MM.1S (cell line): ENCODE data around the gene VENTX.

Experiments
- DNase-seq: peaks from one replicate; pipeline ENCODE4 v3.0.0-alpha.2; 2015
- H2AFZ ChIP-seq: fragments of 300-600 bp; sonication (generic); 2 replicates; pipeline ENCODE4 v1.6.0; 2016; ENCODE audit warnings: antibody characterized with exemption, low read length
- H3F3A ChIP-seq: fragments of 300-600 bp; sonication (generic); 2 replicates; pipeline ENCODE4 v1.6.1; 2016; ENCODE audit warnings: mild to moderate bottlenecking, antibody characterized with exemption, low read length, moderate library complexity, mixed read lengths; ENCODE audit not compliant: insufficient read depth
- H3K27ac ChIP-seq: fragments of 300-600 bp; sonication (generic); 2 replicates; pipeline ENCODE4 v1.5.1; 2016; ENCODE audit warnings: mild to moderate bottlenecking, low read length
- H3K27me3 ChIP-seq: fragments of 300-600 bp; sonication (generic); replicated peaks from 2 replicates; pipeline ENCODE4 v1.6.0; 2016; ENCODE audit warnings: low read length; ENCODE audit not compliant: insufficient read depth
- H3K36me3 ChIP-seq: fragments of 300-600 bp; sonication (generic); replicated peaks from 2 replicates; pipeline ENCODE4 v1.6.1; 2016; ENCODE audit warnings: mild to moderate bottlenecking, low read length, mixed read lengths; ENCODE audit not compliant: insufficient read depth
- H3K4me1 ChIP-seq: fragments of 300-600 bp; sonication (generic); 2 replicates; pipeline ENCODE4 v1.6.1; 2016; ENCODE audit warnings: low read length, mixed read lengths
- H3K4me2 ChIP-seq: fragments of 300-600 bp; sonication (generic); 2 replicates; pipeline ENCODE4 v1.6.0; 2016; ENCODE audit warnings: low read depth, low read length
- H3K4me3 ChIP-seq: fragments of 300-600 bp; sonication (generic); 2 replicates; pipeline ENCODE4 v1.5.1; 2016; ENCODE audit warnings: low read length, mixed read lengths
- H3K79me2 ChIP-seq: fragments of 300-600 bp; sonication (generic); 2 replicates; pipeline ENCODE4 v1.6.1; 2016; ENCODE audit warnings: mixed run types, low read length, mixed read lengths
- H3K9ac ChIP-seq: fragments of 300-600 bp; sonication (generic); 2 replicates; pipeline ENCODE4 v1.6.1; 2016; ENCODE audit warnings: low read length, mixed read lengths
- H3K9me2 ChIP-seq: fragments of 300-600 bp; sonication (generic); replicated peaks from 2 replicates; pipeline ENCODE4 v1.6.1; 2016; ENCODE audit warnings: mild to moderate bottlenecking, low read length, mixed read lengths; ENCODE audit not compliant: insufficient read depth
- H3K9me3 ChIP-seq: fragments of 300-600 bp; sonication (generic); replicated peaks from 2 replicates; pipeline ENCODE4 v1.6.1; 2016; ENCODE audit warnings: mild to moderate bottlenecking, low read length, mixed read lengths; ENCODE audit not compliant: insufficient read depth
- H4K20me1 ChIP-seq: fragments of 300-600 bp; sonication (generic); 2 replicates; pipeline ENCODE4 v1.6.1; 2016; ENCODE audit warnings: mild to moderate bottlenecking, low read length, moderate library complexity, mixed read lengths; ENCODE audit not compliant: insufficient read depth
- EZH2 ChIP-seq: fragments of 300-600 bp; sonication (generic); optimal IDR thresholded peaks from 2 replicates; pipeline ENCODE3; 2017; ENCODE audit warnings: low read depth, mild to moderate bottlenecking, antibody characterized with exemption, low read length, mixed read lengths
- EZH2phosphoT487 ChIP-seq: fragments of 300-600 bp; sonication (generic); IDR thresholded peaks from 2 replicates; pipeline ENCODE4 v1.6.1; 2018; ENCODE audit warnings: antibody characterized with exemption, low read length
- TF ChIP-seq, protein P1 (sequence below): fragments of 300-600 bp; sonication (generic); IDR thresholded peaks from 2 replicates; pipeline ENCODE4 v1.5.1; 2016; ENCODE audit warnings: antibody characterized with exemption, low read length, mixed read lengths

The VENTX gene

DNA sequence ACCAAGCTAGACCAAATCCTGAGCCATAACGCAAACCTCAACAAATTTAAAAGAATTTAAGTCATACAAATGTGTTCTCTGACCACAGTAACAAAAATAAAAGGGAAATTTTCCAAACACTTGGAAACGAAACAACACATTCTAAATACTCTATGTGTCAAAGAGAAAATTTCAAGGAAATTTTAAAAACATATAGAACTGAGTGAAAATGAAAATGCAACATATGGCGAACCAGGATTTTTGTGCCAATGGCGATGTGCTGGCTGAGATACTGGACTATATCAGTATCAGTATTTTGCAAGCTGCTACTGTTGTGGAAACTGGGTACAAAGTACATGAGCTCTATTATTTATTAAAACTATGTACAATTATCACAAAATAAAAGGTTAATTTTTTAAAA lies 43.5 kb upstream of the VENTX start:
- no peaks in the 10 kb centered on the region for H3K9me2 ChIP-seq
- no peak overlapping the region for H3K4me2 ChIP-seq
- H3K36me3 ChIP-seq, result no peaks in the 10 kb centered on the region
- H3F3A ChIP-seq, result no peaks in the 10 kb centered on the region
- no peak overlapping the region for H3K4me3 ChIP-seq
- no peaks in the 10 kb centered on the region for H4K20me1 ChIP-seq
- H3K9ac ChIP-seq, result no peak overlapping the region
- H3K79me2 ChIP-seq, result no peaks in the 10 kb centered on the region
- TF ChIP-seq, protein P1, sequence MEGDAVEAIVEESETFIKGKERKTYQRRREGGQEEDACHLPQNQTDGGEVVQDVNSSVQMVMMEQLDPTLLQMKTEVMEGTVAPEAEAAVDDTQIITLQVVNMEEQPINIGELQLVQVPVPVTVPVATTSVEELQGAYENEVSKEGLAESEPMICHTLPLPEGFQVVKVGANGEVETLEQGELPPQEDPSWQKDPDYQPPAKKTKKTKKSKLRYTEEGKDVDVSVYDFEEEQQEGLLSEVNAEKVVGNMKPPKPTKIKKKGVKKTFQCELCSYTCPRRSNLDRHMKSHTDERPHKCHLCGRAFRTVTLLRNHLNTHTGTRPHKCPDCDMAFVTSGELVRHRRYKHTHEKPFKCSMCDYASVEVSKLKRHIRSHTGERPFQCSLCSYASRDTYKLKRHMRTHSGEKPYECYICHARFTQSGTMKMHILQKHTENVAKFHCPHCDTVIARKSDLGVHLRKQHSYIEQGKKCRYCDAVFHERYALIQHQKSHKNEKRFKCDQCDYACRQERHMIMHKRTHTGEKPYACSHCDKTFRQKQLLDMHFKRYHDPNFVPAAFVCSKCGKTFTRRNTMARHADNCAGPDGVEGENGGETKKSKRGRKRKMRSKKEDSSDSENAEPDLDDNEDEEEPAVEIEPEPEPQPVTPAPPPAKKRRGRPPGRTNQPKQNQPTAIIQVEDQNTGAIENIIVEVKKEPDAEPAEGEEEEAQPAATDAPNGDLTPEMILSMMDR, result no peak
- TF ChIP-seq EZH2, result no peak
- no peak for TF ChIP-seq EZH2phosphoT487
- H2AFZ ChIP-seq, result no peak overlapping the region
- H3K27me3 ChIP-seq, result peaks cover 71% of the 10 kb centered on the region
- H3K4me1 ChIP-seq, result no peaks in the 10 kb centered on the region
- H3K9me3 ChIP-seq, result no peaks in the 10 kb centered on the region
- no peak overlapping the region for H3K27ac ChIP-seq
- DNase-seq, result no peak

DNA sequence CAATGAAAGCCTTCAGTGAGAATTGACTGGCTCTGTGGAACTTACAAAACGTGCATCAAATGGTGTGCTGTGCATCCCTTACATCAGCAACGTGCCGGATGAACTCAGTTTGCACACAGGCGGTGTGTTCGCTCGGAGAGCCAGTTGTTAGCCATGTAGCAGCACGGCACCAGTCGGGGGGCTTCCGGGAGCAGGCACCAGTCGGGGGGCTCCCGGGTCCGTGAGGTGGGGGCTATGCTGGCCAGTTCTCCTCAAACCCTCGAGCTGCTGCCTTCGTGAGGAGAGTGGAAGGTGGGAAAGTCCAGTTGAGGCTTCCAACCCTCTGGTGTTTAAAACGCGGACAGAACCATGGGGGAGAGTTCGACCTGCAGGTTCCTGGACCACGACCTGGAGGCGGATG lies 42.6 kb upstream of the VENTX start:
- H3K9ac ChIP-seq, result no peak overlapping the region
- H3K79me2 ChIP-seq, result no peaks in the 10 kb centered on the region
- H3K4me3 ChIP-seq, result no peak overlapping the region
- TF ChIP-seq EZH2phosphoT487, result no peak
- H4K20me1 ChIP-seq, result no peaks in the 10 kb centered on the region
- no peaks in the 10 kb centered on the region for H3K9me2 ChIP-seq
- peaks cover 70% of the 10 kb centered on the region for H3K27me3 ChIP-seq
- H3K4me2 ChIP-seq, result no peak overlapping the region
- no peaks in the 10 kb centered on the region for H3K9me3 ChIP-seq
- H2AFZ ChIP-seq, result no peak overlapping the region
- no peaks in the 10 kb centered on the region for H3F3A ChIP-seq
- DNase-seq, result no peak
- H3K4me1 ChIP-seq, result no peaks in the 10 kb centered on the region
- H3K36me3 ChIP-seq, result no peaks in the 10 kb centered on the region
- no peak overlapping the region for H3K27ac ChIP-seq

DNA sequence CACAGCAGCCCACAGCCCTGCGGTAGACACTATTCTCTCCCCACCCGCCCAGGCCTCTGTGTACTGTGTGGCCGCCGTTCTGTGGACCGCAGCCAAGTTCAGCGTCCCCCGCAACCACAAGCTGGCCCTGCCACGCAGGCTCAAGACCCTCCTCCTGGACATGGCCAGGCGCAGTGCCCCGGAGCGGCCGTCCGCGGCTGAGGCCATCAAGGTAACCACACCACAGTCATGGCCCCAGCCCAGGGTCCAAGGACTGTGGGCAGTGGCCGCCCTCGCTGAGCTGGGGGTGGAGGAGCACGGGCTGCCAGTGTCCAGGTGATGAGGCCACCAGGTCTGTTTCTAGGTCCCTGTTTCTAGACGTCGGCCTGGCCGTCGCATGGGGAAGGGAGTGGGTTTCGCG lies 42.0 kb upstream of the VENTX start:
- DNase-seq, result no peak
- no peak overlapping the region for H3K4me2 ChIP-seq
- no peaks in the 10 kb centered on the region for H3K9me2 ChIP-seq
- H2AFZ ChIP-seq, result no peak overlapping the region
- no peak overlapping the region for H3K9ac ChIP-seq
- peaks cover 68% of the 10 kb centered on the region for H3K27me3 ChIP-seq
- H4K20me1 ChIP-seq, result no peaks in the 10 kb centered on the region
- no peak overlapping the region for H3K27ac ChIP-seq
- TF ChIP-seq EZH2 (no peak), EZH2phosphoT487 (no peak)
- TF ChIP-seq, protein P1, result no peak
- no peaks in the 10 kb centered on the region for H3K79me2 ChIP-seq
- no peaks in the 10 kb centered on the region for H3F3A ChIP-seq
- H3K4me1 ChIP-seq, result no peaks in the 10 kb centered on the region
- no peaks in the 10 kb centered on the region for H3K36me3 ChIP-seq
- no peak overlapping the region for H3K4me3 ChIP-seq
- H3K9me3 ChIP-seq, result no peaks in the 10 kb centered on the region

DNA sequence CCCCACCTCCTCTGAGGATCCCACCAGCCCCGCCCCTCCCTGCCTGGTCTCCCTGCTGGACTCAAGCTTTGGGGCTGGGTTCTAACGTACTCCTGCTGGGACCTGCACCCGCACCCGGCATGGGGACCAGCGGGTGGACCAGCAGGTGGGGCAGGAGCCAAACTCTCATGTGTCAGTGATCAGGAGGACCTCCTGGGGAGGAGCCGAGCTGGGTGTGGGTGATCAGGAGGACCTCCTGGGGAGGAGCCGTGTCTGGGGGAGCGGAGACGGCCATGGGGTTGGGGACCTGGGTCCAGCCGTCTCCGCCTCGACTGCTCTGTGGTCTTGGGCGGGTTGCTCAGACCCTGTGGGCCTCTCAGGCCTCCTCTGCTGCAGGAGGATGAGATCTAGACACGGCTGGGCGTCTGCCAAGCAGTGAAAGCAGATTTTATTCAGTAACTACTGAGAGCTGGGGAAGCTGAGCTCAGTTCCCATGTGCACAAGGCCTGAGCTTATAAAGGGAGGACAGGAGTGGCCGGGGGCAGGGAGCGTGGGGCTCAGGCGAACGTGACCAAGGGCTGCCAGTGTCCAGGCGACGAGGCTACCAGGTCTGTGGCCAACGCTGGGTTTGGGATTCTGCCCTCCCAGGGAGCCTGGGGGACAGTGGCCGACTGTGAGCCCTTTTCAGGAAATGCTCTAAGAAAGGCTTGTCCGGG lies 41.3 kb upstream of the VENTX start:
- no peaks in the 10 kb centered on the region for H3K9me3 ChIP-seq
- DNase-seq, result no peak
- H3K27me3 ChIP-seq, result peaks cover 73% of the 10 kb centered on the region
- H3K4me2 ChIP-seq, result no peak overlapping the region
- H3K27ac ChIP-seq, result no peak overlapping the region
- no peaks in the 10 kb centered on the region for H3F3A ChIP-seq
- H3K9ac ChIP-seq, result no peak overlapping the region
- H3K4me1 ChIP-seq, result no peaks in the 10 kb centered on the region
- H3K79me2 ChIP-seq, result no peaks in the 10 kb centered on the region
- no peak overlapping the region for H2AFZ ChIP-seq
- H4K20me1 ChIP-seq, result no peaks in the 10 kb centered on the region
- no peak for TF ChIP-seq EZH2
- TF ChIP-seq, protein P1, result no peak
- TF ChIP-seq EZH2phosphoT487, result no peak
- no peaks in the 10 kb centered on the region for H3K36me3 ChIP-seq
- no peaks in the 10 kb centered on the region for H3K9me2 ChIP-seq
- H3K4me3 ChIP-seq, result no peak overlapping the region
